HG03571 (cell line): Measurements from ENCODE around the gene CTF1.
"Not testable (repeated sequence)": the region's sequence is repeated elsewhere in the genome, so short reads cannot be mapped to it uniquely, and the experiment has no call there.

Experiments
- ATAC-seq: cut with Tn5 transposase; IDR thresholded peaks from one replicate; pipeline ENCODE4 v1.9.1; 2021; ENCODE audit not compliant: unreplicated experiment

The CTF1 gene

DNA sequence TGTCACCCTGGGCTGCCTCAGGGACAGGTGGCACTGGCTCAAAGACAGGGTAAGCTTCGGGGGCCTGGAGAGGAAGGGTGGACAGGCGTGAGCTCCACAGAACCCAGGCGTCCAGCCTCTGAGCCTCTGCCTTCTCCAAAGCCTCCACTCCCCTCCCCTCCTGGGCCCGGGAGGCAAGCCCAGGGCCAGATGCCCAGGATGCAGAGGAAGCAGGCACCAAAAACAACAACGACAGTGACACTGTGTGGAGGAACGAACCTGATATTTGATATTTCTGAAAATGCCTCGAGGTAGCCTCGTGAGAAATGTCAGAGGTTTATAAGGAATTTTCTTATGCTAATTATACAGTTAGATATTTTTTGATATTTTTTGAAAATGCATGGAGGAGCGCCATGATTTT lies 8.5 kb upstream of the CTF1 start:
- no peak for ATAC-seq

- no peak for ATAC-seq
Measured at GRCh38 chr16:30888856-30889499, 7.4 kb upstream of the CTF1 start.

GRCh38 chr16:30889721-30890120 lies 6.7 kb upstream of the CTF1 start:
- no peak for ATAC-seq

DNA sequence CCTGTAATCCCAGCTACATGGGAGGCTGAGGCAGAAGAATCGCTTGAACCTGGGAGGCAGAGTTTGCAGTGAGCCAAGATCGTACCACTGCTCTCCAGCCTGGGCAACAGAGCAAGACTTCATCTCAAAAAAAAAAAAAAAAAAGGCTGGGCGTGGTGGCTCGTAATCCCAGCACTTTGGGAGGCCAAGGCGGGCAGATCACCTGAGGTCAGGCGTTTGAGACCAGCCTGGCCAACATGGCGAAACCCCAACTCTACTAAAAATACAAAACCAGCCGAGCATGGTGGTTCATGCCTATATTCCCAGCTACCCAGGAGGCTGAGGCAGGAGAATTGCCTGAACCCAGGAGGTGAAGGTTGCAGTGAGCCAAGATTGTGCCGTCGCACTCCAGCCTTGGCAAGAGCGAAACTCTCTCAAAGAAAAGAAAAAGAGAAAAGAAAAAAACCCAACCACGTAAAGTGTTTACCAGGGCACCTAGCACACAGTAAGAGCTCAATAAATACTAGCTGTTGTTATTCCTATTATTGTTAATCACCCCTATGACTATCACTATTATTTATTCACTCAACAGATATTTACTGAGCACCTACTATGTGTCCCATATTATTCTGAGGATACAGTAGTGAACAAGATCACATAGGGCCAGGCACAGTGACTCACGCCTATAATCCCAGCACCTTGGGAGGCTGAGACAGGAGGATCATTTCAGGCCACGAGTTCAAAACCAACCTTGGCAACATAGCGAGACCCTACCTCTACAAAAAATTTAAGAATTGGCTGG lies 5.2 kb upstream of the CTF1 start:
- ATAC-seq = not testable (repeated sequence)

- ATAC-seq = no peak
Measured at GRCh38 chr16:30892670-30893416, 3.6 kb upstream of the CTF1 start.

DNA sequence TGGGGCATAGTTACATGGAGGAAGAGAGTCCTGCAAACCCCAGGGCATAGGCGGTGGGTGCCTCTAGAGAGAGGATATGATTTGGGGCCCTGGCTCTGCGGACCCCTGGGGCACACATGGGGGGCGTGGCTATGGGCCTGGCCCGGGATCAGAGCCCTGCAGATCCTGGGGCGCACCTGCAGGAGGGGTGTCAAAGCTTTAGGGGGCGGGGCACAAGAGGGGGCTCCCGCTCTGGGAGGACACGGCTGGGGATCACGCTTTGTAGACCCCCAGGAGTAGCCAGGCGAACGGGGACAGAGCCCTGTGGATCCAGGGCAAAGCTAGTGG lies 3.0 kb upstream of the CTF1 start:
- ATAC-seq = no peak

- peak; percentile 67 for ATAC-seq
Measured at GRCh38 chr16:30893744-30894539, 2.5 kb upstream of the CTF1 start, which contains the start of gene BCL7C. TSS of gene BCL7C (minus strand) at chr16:30894077. CDS start at chr16:30893944, 133 bp downstream.

DNA sequence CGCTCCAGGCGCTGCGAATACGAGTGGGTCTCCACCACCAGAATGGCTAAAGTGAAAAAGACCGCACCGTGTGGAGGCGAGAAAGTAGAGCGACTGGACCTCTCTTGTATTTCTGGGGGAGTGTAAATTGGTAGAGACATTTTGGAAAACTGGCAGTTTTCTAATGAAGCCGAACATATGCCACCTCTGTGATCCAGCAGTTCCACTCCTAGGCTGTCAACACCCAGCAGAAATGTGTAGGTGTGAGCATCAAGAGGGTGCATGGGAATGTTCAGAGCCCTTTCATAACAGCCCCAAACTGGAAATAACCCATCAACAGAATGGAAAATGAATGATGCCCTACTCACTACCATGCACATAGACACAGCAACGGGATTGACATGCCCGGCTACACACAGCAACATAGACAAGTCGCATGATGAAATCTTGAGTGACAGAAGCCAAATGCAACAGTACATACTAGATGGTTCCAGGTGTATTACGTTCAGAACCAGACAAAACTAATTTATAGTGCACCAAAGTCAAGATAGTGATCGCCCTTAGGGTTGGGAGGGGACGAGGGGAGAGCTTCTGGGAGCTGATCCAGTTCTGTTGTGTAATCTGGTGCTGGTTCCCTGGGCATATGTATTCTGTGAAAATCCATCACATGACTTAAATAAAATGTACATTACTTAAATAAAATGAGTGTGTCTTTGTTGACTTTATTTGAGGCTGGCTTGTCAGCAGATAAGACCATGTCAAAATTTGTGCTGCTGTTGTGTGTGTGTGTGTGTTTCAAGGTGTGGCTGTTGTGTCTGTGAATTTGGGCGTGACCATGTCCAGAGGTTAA lies 1.7 kb upstream of the CTF1 start:
- ATAC-seq = no peak

- no peak for ATAC-seq
Measured at GRCh38 chr16:30895627-30896260, 670 bp upstream of the CTF1 start.

DNA sequence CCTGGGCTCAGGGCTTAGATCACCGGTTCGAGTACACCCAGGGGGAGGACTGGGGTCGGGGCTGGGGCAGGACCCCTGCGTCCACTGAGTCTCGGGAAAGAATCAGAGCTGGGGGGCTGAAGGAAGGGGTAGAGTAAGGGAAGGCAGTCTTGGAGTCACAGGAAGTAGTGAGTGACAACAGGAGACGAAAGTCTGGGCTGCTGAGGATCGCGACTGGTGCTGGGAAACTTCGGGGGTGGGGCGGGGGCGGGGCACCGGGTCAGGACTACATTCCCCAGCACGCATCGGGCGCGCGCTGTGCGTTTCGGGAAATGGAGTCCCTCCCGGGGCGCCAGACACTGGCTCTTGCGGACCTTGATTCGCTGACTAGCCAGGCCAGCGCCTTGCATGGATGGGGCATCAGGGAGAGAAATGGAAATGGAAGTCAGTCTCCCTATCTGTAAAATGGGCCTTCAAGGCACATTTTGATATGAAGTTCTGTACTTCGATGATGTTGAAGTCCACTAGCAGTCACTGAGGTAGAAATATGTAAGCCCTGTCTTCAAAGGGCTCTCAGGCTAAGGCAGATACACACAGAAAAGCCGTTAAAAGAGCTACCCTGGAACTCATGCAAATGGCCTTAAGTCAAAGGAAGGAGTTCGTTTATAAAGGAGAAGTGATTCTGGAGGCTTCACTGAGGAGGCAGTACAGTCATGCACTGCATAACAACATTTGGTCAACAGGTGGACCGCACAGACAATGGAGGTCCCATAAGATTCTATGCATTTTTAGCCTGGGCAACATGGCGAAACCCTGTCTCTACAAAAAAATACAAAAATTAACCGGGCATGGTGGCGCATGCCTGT lies 697 bp downstream of the CTF1 start:
- ATAC-seq = no peak

GRCh38 chr16:30899794-30900193 lies 3.4 kb downstream of the CTF1 start:
- no peak for ATAC-seq

DNA sequence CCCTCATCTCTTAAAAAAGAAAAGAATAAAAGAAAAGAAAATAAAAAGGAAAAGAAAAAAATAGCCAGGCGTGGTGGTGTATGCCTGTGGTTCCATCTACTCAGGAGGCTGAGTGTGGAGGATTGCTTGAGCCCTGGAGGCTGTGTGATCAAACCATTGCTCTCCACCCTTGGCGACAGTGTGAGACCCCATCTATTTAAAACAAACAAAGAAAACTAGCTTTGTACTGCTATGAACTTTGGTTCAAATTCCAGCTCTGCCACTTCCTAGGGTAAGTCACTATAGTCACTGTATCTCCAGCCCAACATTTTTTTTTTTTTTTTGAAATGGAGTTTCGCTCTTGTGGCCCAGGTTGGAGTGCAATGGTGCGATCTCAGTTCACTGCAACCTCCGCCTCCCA lies 4.2 kb downstream of the CTF1 start:
- ATAC-seq = no peak

- ATAC-seq = no peak
Measured at GRCh38 chr16:30901201-30902028, 5.0 kb downstream of the CTF1 start.

DNA sequence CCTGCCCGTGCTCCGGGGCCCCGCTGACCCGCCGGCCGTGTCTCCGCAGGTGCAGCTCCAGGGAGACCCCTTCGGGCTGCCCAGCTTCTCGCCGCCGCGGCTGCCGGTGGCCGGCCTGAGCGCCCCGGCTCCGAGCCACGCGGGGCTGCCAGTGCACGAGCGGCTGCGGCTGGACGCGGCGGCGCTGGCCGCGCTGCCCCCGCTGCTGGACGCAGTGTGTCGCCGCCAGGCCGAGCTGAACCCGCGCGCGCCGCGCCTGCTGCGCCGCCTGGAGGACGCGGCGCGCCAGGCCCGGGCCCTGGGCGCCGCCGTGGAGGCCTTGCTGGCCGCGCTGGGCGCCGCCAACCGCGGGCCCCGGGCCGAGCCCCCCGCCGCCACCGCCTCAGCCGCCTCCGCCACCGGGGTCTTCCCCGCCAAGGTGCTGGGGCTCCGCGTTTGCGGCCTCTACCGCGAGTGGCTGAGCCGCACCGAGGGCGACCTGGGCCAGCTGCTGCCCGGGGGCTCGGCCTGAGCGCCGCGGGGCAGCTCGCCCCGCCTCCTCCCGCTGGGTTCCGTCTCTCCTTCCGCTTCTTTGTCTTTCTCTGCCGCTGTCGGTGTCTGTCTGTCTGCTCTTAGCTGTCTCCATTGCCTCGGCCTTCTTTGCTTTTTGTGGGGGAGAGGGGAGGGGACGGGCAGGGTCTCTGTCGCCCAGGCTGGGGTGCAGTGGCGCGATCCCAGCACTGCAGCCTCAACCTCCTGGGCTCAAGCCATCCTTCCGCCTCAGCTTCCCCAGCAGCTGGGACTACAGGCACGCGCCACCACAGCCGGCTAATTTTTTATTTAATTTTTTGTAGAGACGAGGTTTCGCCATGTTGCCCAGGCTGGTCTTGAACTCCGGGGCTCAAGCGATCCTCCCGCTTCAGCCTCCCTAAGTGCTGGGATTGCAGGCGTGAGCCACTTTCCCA lies 5.9 kb downstream of the CTF1 start:
- peak; percentile 55 for ATAC-seq

DNA sequence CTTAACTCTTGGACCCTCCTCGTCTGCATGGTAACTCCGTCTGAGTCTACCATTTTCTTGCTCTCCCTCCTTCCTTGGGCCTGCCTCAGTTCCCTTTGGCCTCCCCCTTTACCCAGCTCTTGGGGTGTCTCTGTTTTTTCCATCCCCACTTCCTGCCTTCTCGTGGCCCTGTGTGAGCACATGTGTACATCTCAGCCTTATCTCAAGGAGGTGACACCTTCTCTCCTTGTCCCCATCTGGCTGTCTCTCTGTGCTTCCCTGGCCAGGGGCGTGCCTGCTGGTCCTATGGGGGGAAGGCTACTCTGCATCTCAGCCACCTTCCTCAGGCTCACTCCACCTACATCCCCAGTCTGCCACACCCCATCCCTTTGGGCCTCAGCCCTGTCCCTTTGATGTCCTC lies 6.6 kb downstream of the CTF1 start:
- no peak for ATAC-seq

DNA sequence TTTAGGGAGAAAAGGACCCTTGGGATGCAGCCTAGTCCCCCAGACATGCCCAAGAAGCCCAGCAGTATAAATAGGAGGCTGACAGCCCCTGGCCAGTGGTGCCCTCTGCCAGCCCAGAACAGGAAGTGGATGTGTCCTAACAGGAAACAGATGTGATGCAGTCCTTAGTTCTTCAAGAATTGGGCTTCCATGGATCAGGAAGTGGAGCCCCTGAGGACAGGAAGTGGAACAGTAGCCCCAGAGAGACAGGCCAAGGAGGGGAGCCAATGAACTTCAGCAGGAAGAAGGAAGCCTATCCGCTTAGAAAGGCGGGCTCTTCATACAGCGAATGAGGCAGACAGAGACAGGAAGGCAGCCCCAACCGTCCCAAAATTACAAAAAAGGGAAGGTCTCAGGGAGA lies 7.2 kb downstream of the CTF1 start:
- ATAC-seq = no peak
